H1 (cell line): ENCODE data around the gene CADPS. TPM values are rescaled to one million over a fixed set of nuclear protein-coding genes. Genes with fewer than 3 reads are reported as not detected.

ENCODE experiments used
- CTCF ChIA-PET: fragments of 300-600 bp; sonication (Branson Sonifier 250); formaldehyde crosslinking; loops from one replicate; lab custom pipeline; 2021; ENCODE audit not compliant: partially characterized antibody; lab: Charles Lee
- POLR2A ChIA-PET: fragments of 300-600 bp; sonication (Branson Sonifier 250); formaldehyde crosslinking; loops from one replicate; lab custom pipeline; 2021; ENCODE audit warnings: inconsistent platforms; ENCODE audit not compliant: partially characterized antibody; lab: Charles Lee
- DNase-seq, 2 experiments: peaks; one replicate each; pipeline versions ENCODE4 v3.0.0 to v3.0.0-alpha.2; 2010 to 2022; ENCODE audit warnings: low spot score in 2 of 2, low read depth in 1 of 2, mixed read lengths in 1 of 2
- FAIRE-seq: peaks from 2 replicates; lab custom pipeline; 2011; peaks lifted over from hg19 to GRCh38; lab: Jason Lieb, UNC
- H2AFZ ChIP-seq: 2 replicates; pipeline ENCODE4 v1.8.1; 2012; ENCODE audit warnings: low read length, inconsistent platforms
- H2AK5ac ChIP-seq: 2 replicates; pipeline ENCODE4 v1.6.1; 2013; ENCODE audit warnings: low read depth, low read length
- H2BK120ac ChIP-seq: replicated peaks from 2 replicates; pipeline ENCODE3; 2013; ENCODE audit warnings: low read depth, low read length, inconsistent platforms
- H2BK12ac ChIP-seq: 2 replicates; pipeline ENCODE4 v1.6.1; 2013; ENCODE audit warnings: low read depth, low read length
- H2BK15ac ChIP-seq: 2 replicates; pipeline ENCODE4 v1.6.1; 2013; ENCODE audit warnings: low read length
- H2BK20ac ChIP-seq: 2 replicates; pipeline ENCODE4 v1.6.1; 2013; ENCODE audit warnings: low read length
- H2BK5ac ChIP-seq: 2 replicates; pipeline ENCODE4 v1.6.1; 2013; ENCODE audit warnings: low read depth, low read length
- H3K14ac ChIP-seq: 2 replicates; pipeline ENCODE4 v1.6.1; 2013; ENCODE audit warnings: inconsistent platforms; ENCODE audit not compliant: insufficient read length
- H3K18ac ChIP-seq: 2 replicates; pipeline ENCODE4 v1.6.1; 2013; ENCODE audit warnings: low read length; ENCODE audit errors: extremely low read depth
- H3K23ac ChIP-seq: 2 replicates; pipeline ENCODE4 v1.6.1; 2013; ENCODE audit warnings: inconsistent platforms; ENCODE audit not compliant: insufficient read length
- H3K23me2 ChIP-seq: 2 replicates; pipeline ENCODE4 v1.6.1; 2013; ENCODE audit warnings: low read depth, low read length
- H3K27ac ChIP-seq: 2 replicates; pipeline ENCODE4 v1.6.1; 2011; ENCODE audit warnings: low read depth, low read length, inconsistent platforms
- H3K27me3 ChIP-seq, 4 experiments: replicated peaks in 1 of 4; 1 replicate in 1 of 4; 2 replicates in 3 of 4; pipeline versions ENCODE4 v1.6.1 to v1.8.1; 2011 to 2013; ENCODE audit warnings: low read length in 3 of 4, mild to moderate bottlenecking in 3 of 4, inconsistent platforms in 2 of 4, mixed read lengths in 2 of 4, moderate library complexity in 1 of 4; ENCODE audit not compliant: control insufficient read depth in 3 of 4, insufficient read depth in 3 of 4; ENCODE audit errors: extremely low read depth in 1 of 4
- H3K36me3 ChIP-seq, 4 experiments: 2 replicates each; pipeline versions ENCODE4 v1.6.1 to v1.8.1; 2011 to 2013; ENCODE audit warnings: mild to moderate bottlenecking in 4 of 4, low read length in 3 of 4, moderate library complexity in 2 of 4, control low read depth in 1 of 4, inconsistent platforms in 1 of 4; ENCODE audit not compliant: insufficient read depth in 4 of 4, control insufficient read depth in 2 of 4
- H3K4ac ChIP-seq: replicated peaks from 2 replicates; pipeline ENCODE3; 2013; ENCODE audit warnings: low read length, low read depth, mixed read lengths, inconsistent platforms; ENCODE audit not compliant: insufficient read length
- H3K4me1 ChIP-seq, 4 experiments: replicated peaks in 1 of 4; 1 replicate in 1 of 4; 2 replicates in 3 of 4; pipeline versions ENCODE4 v1.6.1 to v1.8.1; 2011 to 2013; ENCODE audit warnings: low read length in 3 of 4, inconsistent platforms in 2 of 4, mixed read lengths in 1 of 4; ENCODE audit not compliant: insufficient read depth in 4 of 4, control insufficient read depth in 3 of 4
- H3K4me2 ChIP-seq, 2 experiments: 2 replicates each; pipeline versions ENCODE4 v1.6.1 to v1.8.1; 2011 to 2013; ENCODE audit warnings: low read depth in 2 of 2, low read length in 2 of 2, control low read depth in 1 of 2, inconsistent platforms in 1 of 2, mild to moderate bottlenecking in 1 of 2; ENCODE audit not compliant: insufficient read depth in 1 of 2
- H3K4me3 ChIP-seq, 4 experiments: fragments of 200-600, 300-600 bp in 1 of 4; sonication (generic), shearing (Covaris generic), sonication (Bioruptor Twin) in 1 of 4; 2 replicates each; pipeline versions ENCODE4 v1.5.1 to v1.8.1; 2011 to 2016; ENCODE audit warnings: low read length in 4 of 4, low read depth in 3 of 4, control low read depth in 2 of 4, inconsistent platforms in 2 of 4, mild to moderate bottlenecking in 2 of 4, mixed read lengths in 1 of 4, moderate library complexity in 1 of 4; ENCODE audit not compliant: insufficient read depth in 2 of 4; ENCODE audit errors: extremely low read depth in 1 of 4
- H3K56ac ChIP-seq: replicated peaks from 2 replicates; pipeline ENCODE3; 2013; ENCODE audit warnings: low read depth, mild to moderate bottlenecking, mixed read lengths, low read length, inconsistent platforms; ENCODE audit not compliant: insufficient read length
- H3K79me1 ChIP-seq: 2 replicates; pipeline ENCODE4 v1.6.1; 2013; ENCODE audit warnings: low read depth, low read length, control low read depth
- H3K79me2 ChIP-seq, 2 experiments: 2 replicates each; pipeline versions ENCODE4 v1.6.1 to v1.8.1; 2012 to 2013; ENCODE audit warnings: low read length in 2 of 2, mild to moderate bottlenecking in 2 of 2, inconsistent platforms in 1 of 2; ENCODE audit not compliant: insufficient read depth in 2 of 2, control insufficient read depth in 1 of 2
- H3K9ac ChIP-seq, 4 experiments: replicated peaks in 1 of 4; 1 replicate in 1 of 4; 2 replicates in 3 of 4; pipeline versions ENCODE4 v1.6.1 to v1.8.1; 2011 to 2013; ENCODE audit warnings: low read depth in 3 of 4, low read length in 3 of 4, control low read depth in 2 of 4, mild to moderate bottlenecking in 2 of 4, moderate library complexity in 2 of 4, inconsistent platforms in 1 of 4; ENCODE audit errors: extremely low read depth in 1 of 4
- H3K9me3 ChIP-seq, 2 experiments: 2 replicates each; pipeline versions ENCODE4 v1.6.1 to v1.8.1; 2012 to 2013; ENCODE audit warnings: mild to moderate bottlenecking in 2 of 2, moderate library complexity in 2 of 2, control low read depth in 1 of 2, inconsistent platforms in 1 of 2, low read depth in 1 of 2, low read length in 1 of 2, mixed read lengths in 1 of 2; ENCODE audit not compliant: insufficient read depth in 2 of 2
- H4K20me1 ChIP-seq, 2 experiments: replicated peaks in 1 of 2; 2 replicates each; pipeline versions ENCODE3 to v1.8.1; 2011 to 2013; ENCODE audit warnings: inconsistent platforms in 2 of 2, low read length in 2 of 2, mild to moderate bottlenecking in 1 of 2; ENCODE audit not compliant: insufficient read depth in 2 of 2, control insufficient read depth in 1 of 2
- H4K5ac ChIP-seq: 2 replicates; pipeline ENCODE4 v1.6.1; 2013; ENCODE audit warnings: low read length, low read depth, mixed read lengths, inconsistent platforms; ENCODE audit not compliant: insufficient read length
- H4K8ac ChIP-seq: 2 replicates; pipeline ENCODE4 v1.8.0; 2013; ENCODE audit warnings: mild to moderate bottlenecking, moderate library complexity, low read length, inconsistent platforms; ENCODE audit not compliant: insufficient read depth; ENCODE audit errors: extremely low read depth
- H4K91ac ChIP-seq: replicated peaks from 2 replicates; pipeline ENCODE3; 2013; ENCODE audit warnings: low read length, mixed read lengths, inconsistent platforms; ENCODE audit not compliant: insufficient read length
- CBX8 ChIP-seq: fragments of 300-800, 300-1000 bp; sonication (generic); IDR thresholded peaks from 2 replicates; pipeline ENCODE4 v1.7.1; 2016; ENCODE audit warnings: low read depth, low read length, borderline replicate concordance
- EZH2 ChIP-seq: fragments of 200-600 bp; sonication (generic); IDR thresholded peaks from 2 replicates; pipeline ENCODE4 v1.7.1; 2012; ENCODE audit warnings: low read depth, mild to moderate bottlenecking, moderate library complexity, low read length, inconsistent platforms; ENCODE audit not compliant: severe bottlenecking
- FOSL1 ChIP-seq: IDR thresholded peaks from 2 replicates; pipeline ENCODE4 v1.6.1; 2011; ENCODE audit warnings: mild to moderate bottlenecking, low read depth, low read length, moderate library complexity; ENCODE audit not compliant: insufficient read depth
- KDM1A ChIP-seq: fragments of 200-600, 300-600 bp; sonication (generic); IDR thresholded peaks from 2 replicates; pipeline ENCODE4 v1.7.1; 2016; ENCODE audit warnings: mild to moderate bottlenecking, low read length, borderline replicate concordance
- RFX5 ChIP-seq: IDR thresholded peaks from 2 replicates; pipeline ENCODE4 v1.6.1; 2011; ENCODE audit warnings: low read depth, low read length, improper control_type of control experiment, borderline replicate concordance
- RNF2 ChIP-seq: fragments of 200-900, 300-1000 bp; sonication (generic); IDR thresholded peaks from 2 replicates; pipeline ENCODE4 v1.7.1; 2016; ENCODE audit warnings: borderline replicate concordance, low read depth, mild to moderate bottlenecking, antibody characterized with exemption, low read length; ENCODE audit not compliant: poor library complexity, severe bottlenecking; ENCODE audit errors: missing control alignments
- RXRA ChIP-seq: IDR thresholded peaks from 2 replicates; pipeline ENCODE4 v1.6.1; 2011; ENCODE audit warnings: low read depth, mild to moderate bottlenecking, low read length, moderate library complexity; ENCODE audit not compliant: insufficient read depth
- SP4 ChIP-seq: IDR thresholded peaks from 2 replicates; pipeline ENCODE4 v1.6.1; 2012; ENCODE audit warnings: low read length, inconsistent platforms
- SUZ12 ChIP-seq: fragments of 200-600 bp; sonication (generic); IDR thresholded peaks from 2 replicates; pipeline ENCODE4 v1.6.1; 2012; ENCODE audit warnings: mild to moderate bottlenecking, inconsistent platforms, low read length, moderate library complexity, mixed read lengths
- whole genome bisulfite sequencing, 2 experiments: shearing (Covaris generic) in 1 of 2; methylation state at CpG; one replicate each; pipeline versions ENCODE4 v1.1.6 to v1.1.7; 2013 to 2015; ENCODE audit warnings: low lambda C conversion rate in 2 of 2, mixed read lengths in 2 of 2, inconsistent platforms in 1 of 2, low coverage in 1 of 2, missing lambda C conversion rate in 1 of 2; ENCODE audit not compliant: insufficient replicate concordance in 2 of 2, insufficient coverage in 1 of 2, insufficient read length in 1 of 2; ENCODE audit errors: extremely low coverage in 1 of 2, missing lambda C conversion rate in 1 of 2; 5-methylcytosine and 5-hydroxymethylcytosine counted together
- polyA plus RNA-seq, 7 experiments: library from polyadenylated mRNA; depleted of rRNA in 3 of 7; stranded (reverse) in 5 of 7; unstranded in 2 of 7; fragments of >200 nt in 5 of 7; fragments of 200-250 nt in 2 of 7; gene quantifications; 1 replicate in 5 of 7; 2 replicates in 1 of 7; 4 replicates in 1 of 7; pipeline versions ENCODE4 v1.2.1 to v1.2.3, GENCODE V29; 2011 to 2013; ENCODE audit warnings: missing spikeins in 2 of 7, mixed read lengths in 2 of 7
- total RNA-seq: library from RNA; stranded (reverse); fragmentation: NEBNext Ultra II Directional; extraction: Animal tissue kit (Norgen Biotek cat#: 25700); gene quantifications from 2 replicates; pipeline ENCODE4 v1.2.1, GENCODE V29; 2021

The CADPS gene
- total and polyA plus RNA-seq, 2 of the 8 experiments (the other 6 are each of a cell fraction or from before 2014, with no cell fraction given): 7.1 to 10.2 TPM

DNA sequence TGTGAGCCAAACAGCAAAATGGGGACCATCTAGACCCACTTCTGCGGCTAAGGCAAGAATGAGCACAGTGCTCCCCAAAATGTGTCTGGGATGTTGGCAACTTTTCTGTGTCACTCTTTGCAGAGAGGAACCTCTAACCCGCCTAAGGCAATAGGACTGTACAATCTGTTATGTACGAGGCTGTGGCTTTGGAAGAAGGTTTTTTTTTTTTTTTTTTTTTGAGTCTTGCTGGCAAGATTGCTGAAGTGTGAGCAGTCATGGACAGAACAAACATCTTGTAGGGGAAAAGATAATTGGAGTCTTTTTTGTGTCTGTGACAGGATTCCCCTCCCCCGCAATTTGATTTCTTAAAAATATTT lies 509.1 kb downstream of the CADPS start:
- Histone ChIP-seq H3K36me3 (no peaks in the 10 kb centered on the region), H3K4me3 (peak overlapping the region in 3 of 4 experiments; percentile 7 to 47 (median 29); a peak in 4 of 8 replicates), H4K91ac (no peak overlapping the region), H2BK5ac (no peak overlapping the region), H3K56ac (no peak overlapping the region), H2AFZ (no peak overlapping the region), H3K9ac (no peak overlapping the region), H2BK20ac (no peak overlapping the region), H4K20me1 (peaks cover 2 to 7% of the 10 kb centered on the region in 2 experiments), H2BK12ac (no peak overlapping the region), H3K27ac (no peak overlapping the region), H3K23me2 (peaks cover 4% of the 10 kb centered on the region; the same call in 1 of the 2 replicates), H2BK120ac (no peak overlapping the region), H3K4me2 (peak overlapping the region; percentile 67 to 90), H2BK15ac (no peak overlapping the region), H2AK5ac (no peak overlapping the region), H3K4me1 (peaks cover 18 to 37% (median 23%) of the 10 kb centered on the region in 4 experiments), H4K5ac (no peak overlapping the region), H4K8ac (no peak overlapping the region), H3K79me1 (no peaks in the 10 kb centered on the region), H3K23ac (no peak overlapping the region), H3K79me2 (no peaks in the 10 kb centered on the region), H3K9me3 (no peaks in the 10 kb centered on the region), H3K4ac (no peak overlapping the region), H3K27me3 (peaks cover 56 to 76% (median 73%) of the 10 kb centered on the region in 4 experiments), H3K14ac (no peak overlapping the region), H3K18ac (no peak overlapping the region; the same call in 1 of the 2 replicates)
- CTCF ChIA-PET: interaction anchor here (0.9 to 2.2 kb wide), 4 partner anchors 11 to 188 kb away, joined by 3 to 5 read pairs (median 4); no protein-coding TSS in a partner anchor
- no peak for DNase-seq
- POLR2A ChIA-PET: interaction anchor here (1.2 to 1.9 kb wide), 2 partner anchors 9 to 12 kb away, joined by 6 to 10 read pairs; no protein-coding TSS in a partner anchor
- TF ChIP-seq CBX8 (0 out of 2 replicates have a peak, but pooled peaks have one; percentile 8), RNF2 (peak; percentile 58), RFX5 (no peak), EZH2 (no peak), SUZ12 (no peak), KDM1A (no peak), SP4 (no peak), RXRA (no peak), FOSL1 (no peak)
- 13% methylated on average over 4 of the region's 4 CpGs; no CpG with 5 or more reads in 1 of the 2 experiments for WGBS, 2 experiments
- FAIRE-seq: no peak
